Astrocyte (in vitro differentiated cells and primary cell): ENCODE results near the gene FA2H.

Experiments used
- CTCF ChIP-seq: IDR thresholded peaks from 2 replicates; pipeline ENCODE4 v1.5.1; 2011; ENCODE audit warnings: low read depth, mild to moderate bottlenecking, inconsistent platforms, low read length, moderate library complexity; ENCODE audit not compliant: insufficient read depth
- EZH2 ChIP-seq: IDR thresholded peaks from 2 replicates; pipeline ENCODE4 v1.6.1; 2012; ENCODE audit warnings: mild to moderate bottlenecking, low read length, inconsistent platforms; ENCODE audit not compliant: insufficient read depth

- no peak for TF ChIP-seq EZH2
- TF ChIP-seq CTCF = no peak
These were observed 100.7 kb downstream of the FA2H start for GRCh38 chr16:74673876-74674275.
